NCI-H187 (cell line): ENCODE data around the gene MSMP.
A peak's percentile ranks its signal among the peaks of the same experiment; 100 is the strongest.

Experiments
- DNase-seq, 2 experiments: peaks; one replicate each; lab custom pipeline; 2025; lab: John Stamatoyannopoulos, UW

Gene MSMP

GRCh38 chr9:35754264-35754663 is at the start of gene MSMP:
MSMP (minus strand) TSS chr9:35754276; CDS start chr9:35754129, 147 bp downstream.
- no peak for DNase-seq

GRCh38 chr9:35801328-35802128 is 47.5 kb upstream of the MSMP start:
- DNase-seq, result no peak

GRCh38 chr9:35800530-35800929 is 46.5 kb upstream of the MSMP start:
- no peak for DNase-seq

GRCh38 chr9:35798658-35799374 is 44.7 kb upstream of the MSMP start:
- DNase-seq, result no peak

- no peak for DNase-seq
Observed at GRCh38 chr9:35797311-35798109, 43.4 kb upstream of the MSMP start.

- no peak for DNase-seq
Observed at GRCh38 chr9:35795695-35796094, 41.6 kb upstream of the MSMP start.

- no peak for DNase-seq
Observed at GRCh38 chr9:35793461-35793860, 39.4 kb upstream of the MSMP start.

GRCh38 chr9:35792826-35793225 is 38.8 kb upstream of the MSMP start:
- DNase-seq, result no peak

- DNase-seq, result no peak
Observed at GRCh38 chr9:35792024-35792813, 38.1 kb upstream of the MSMP start.

- no peak for DNase-seq
Observed at GRCh38 chr9:35791297-35791921, 37.3 kb upstream of the MSMP start, which contains the start of gene NPR2. NPR2 (plus strand) TSS chr9:35791591; CDS start chr9:35792409, 818 bp downstream.

- peak in 1 of 2 experiments; percentile 55 for DNase-seq
Observed at GRCh38 chr9:35790385-35791296, 36.6 kb upstream of the MSMP start.

GRCh38 chr9:35790025-35790384 is 35.9 kb upstream of the MSMP start:
- DNase-seq, result no peak

GRCh38 chr9:35789541-35789940 is 35.5 kb upstream of the MSMP start:
- no peak for DNase-seq

- no peak for DNase-seq
Observed at GRCh38 chr9:35783418-35783817, 29.3 kb upstream of the MSMP start.

GRCh38 chr9:35781066-35781465 is 27.0 kb upstream of the MSMP start:
- no peak for DNase-seq

GRCh38 chr9:35778496-35778895 is 24.4 kb upstream of the MSMP start:
- no peak for DNase-seq

GRCh38 chr9:35776018-35776417 is 21.9 kb upstream of the MSMP start:
- DNase-seq, result peak; percentile 20 to 43

- no peak for DNase-seq
Observed at GRCh38 chr9:35774907-35775635, 21.0 kb upstream of the MSMP start.

GRCh38 chr9:35771943-35772342 is 17.9 kb upstream of the MSMP start:
- DNase-seq, result no peak
